ENCODE results near the gene SEPTIN3. TPM values are rescaled to one million over a fixed set of nuclear protein-coding genes. Genes with fewer than 3 reads are reported as not detected.

The SEPTIN3 gene
- total and polyA plus RNA-seq, 10 of the 15 experiments (the other 5 are each of a cell fraction or from before 2014, with no cell fraction given) = 0.05 to 3.1 (median 0.87) TPM

DNA sequence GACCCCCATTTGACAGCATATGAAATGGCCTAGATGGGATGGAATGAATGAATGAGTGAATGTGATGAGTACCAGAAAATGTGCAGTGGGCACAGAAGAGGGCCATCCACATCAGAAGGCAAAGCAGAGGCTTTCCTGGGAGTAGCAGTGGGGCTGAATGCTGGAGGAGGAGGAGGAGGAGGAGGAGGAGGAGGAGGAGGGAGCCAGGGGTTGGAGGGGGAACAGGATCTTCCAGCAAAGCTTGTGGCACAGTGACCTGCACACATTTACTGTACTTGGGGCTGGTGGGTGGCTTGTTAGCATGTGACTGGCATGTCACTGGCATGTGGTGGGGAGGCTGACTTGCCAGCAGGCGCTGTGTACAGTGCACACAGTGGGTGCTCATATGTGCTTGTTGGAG, 9.5 kb downstream of the SEPTIN3 start (continued):
- TF ChIP-seq, protein P1, sequence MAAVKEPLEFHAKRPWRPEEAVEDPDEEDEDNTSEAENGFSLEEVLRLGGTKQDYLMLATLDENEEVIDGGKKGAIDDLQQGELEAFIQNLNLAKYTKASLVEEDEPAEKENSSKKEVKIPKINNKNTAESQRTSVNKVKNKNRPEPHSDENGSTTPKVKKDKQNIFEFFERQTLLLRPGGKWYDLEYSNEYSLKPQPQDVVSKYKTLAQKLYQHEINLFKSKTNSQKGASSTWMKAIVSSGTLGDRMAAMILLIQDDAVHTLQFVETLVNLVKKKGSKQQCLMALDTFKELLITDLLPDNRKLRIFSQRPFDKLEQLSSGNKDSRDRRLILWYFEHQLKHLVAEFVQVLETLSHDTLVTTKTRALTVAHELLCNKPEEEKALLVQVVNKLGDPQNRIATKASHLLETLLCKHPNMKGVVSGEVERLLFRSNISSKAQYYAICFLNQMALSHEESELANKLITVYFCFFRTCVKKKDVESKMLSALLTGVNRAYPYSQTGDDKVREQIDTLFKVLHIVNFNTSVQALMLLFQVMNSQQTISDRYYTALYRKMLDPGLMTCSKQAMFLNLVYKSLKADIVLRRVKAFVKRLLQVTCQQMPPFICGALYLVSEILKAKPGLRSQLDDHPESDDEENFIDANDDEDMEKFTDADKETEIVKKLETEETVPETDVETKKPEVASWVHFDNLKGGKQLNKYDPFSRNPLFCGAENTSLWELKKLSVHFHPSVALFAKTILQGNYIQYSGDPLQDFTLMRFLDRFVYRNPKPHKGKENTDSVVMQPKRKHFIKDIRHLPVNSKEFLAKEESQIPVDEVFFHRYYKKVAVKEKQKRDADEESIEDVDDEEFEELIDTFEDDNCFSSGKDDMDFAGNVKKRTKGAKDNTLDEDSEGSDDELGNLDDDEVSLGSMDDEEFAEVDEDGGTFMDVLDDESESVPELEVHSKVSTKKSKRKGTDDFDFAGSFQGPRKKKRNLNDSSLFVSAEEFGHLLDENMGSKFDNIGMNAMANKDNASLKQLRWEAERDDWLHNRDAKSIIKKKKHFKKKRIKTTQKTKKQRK (IDR thresholded peaks at IDR 0.05; ENCODE audit: low read depth, low read length) = no peak
- TF ChIP-seq STAT3 (IDR thresholded peaks at IDR 0.05; ENCODE audit: low read depth, low read length) (no peak), ASH2L (IDR thresholded peaks at IDR 0.05; ENCODE audit: borderline replicate concordance, low read depth) (no peak), CHD1 (IDR thresholded peaks at IDR 0.05; ENCODE audit: low read depth, low read length) (no peak), ZSCAN29 (IDR thresholded peaks at IDR 0.05) (no peak)
- TF ChIP-seq, protein P2, sequence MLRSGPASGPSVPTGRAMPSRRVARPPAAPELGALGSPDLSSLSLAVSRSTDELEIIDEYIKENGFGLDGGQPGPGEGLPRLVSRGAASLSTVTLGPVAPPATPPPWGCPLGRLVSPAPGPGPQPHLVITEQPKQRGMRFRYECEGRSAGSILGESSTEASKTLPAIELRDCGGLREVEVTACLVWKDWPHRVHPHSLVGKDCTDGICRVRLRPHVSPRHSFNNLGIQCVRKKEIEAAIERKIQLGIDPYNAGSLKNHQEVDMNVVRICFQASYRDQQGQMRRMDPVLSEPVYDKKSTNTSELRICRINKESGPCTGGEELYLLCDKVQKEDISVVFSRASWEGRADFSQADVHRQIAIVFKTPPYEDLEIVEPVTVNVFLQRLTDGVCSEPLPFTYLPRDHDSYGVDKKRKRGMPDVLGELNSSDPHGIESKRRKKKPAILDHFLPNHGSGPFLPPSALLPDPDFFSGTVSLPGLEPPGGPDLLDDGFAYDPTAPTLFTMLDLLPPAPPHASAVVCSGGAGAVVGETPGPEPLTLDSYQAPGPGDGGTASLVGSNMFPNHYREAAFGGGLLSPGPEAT (IDR thresholded peaks at IDR 0.05; ENCODE audit: low read depth) = no peak

DNA sequence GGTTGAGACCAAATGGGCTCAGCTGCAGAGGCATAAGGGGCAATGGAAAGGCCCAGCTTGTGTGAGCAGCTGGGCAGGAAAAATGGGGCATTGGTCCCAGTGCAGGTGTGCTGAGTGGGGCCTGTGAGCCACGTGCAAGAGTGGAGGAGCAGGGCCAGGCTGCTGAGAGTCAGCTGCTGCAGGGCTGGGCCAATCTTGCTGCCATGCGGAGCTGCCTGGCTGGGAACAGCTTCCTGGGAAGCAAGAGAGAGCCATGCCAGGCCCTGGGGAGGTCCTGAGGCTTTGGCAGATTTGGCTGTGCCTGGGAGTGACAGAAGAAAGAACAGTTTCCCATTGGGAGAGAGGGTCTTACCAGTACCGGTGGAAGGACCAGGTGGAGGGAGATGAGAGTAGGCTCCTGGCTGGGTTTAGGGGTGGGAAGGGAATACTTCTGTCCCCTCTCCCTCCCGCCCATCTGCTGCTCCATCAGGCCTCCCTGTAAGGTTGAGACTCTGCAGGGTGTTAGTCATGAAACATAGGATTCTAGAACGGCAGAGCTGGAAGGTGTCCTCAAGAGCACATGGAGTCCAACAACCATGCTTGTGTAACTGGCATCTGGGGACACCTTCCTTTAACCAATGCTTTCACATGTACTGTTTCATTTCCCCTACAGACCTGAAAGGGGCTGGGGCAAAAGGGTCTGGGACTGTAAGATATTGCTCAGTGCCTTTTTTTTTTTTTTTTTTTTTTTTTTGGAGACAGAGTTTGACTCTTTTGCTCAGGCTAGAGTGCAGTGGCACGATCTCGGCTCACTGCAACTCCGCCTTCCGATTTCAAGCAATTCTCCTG, 10.4 kb downstream of the SEPTIN3 start:
- in situ Hi-C loops (cut with MboI) (no loop called here), intact Hi-C loops (cut with micrococcal nuclease; ENCODE audit: unreplicated experiment) (no loop called here)
- ATAC-seq (peak; percentile 56; the same call in 2 of the 3 replicates), FAIRE-seq (peak; percentile 56), DNase-seq (ENCODE audit: low read depth, low spot score) (no peak)
- Histone ChIP-seq H3K36me3 (ENCODE audit: control insufficient read depth in 2 of 2, insufficient read depth in 2 of 2, low read length in 1 of 2) (no peaks in the 10 kb centered on the region), H2AFZ (ENCODE audit: control insufficient read depth, low read depth, low read length) (no peak overlapping the region; the same call in 1 of the 2 replicates), H3K27me3 (replicated peaks in 1 of 2; ENCODE audit: control insufficient read depth in 2 of 2, insufficient read depth in 2 of 2, low read length in 1 of 2) (peaks cover 5 to 12% of the 10 kb centered on the region in 2 experiments), H3K4me1 (ENCODE audit: control insufficient read depth, insufficient read depth, low read length) (peaks cover 7% of the 10 kb centered on the region), H3K79me2 (ENCODE audit: control insufficient read depth, insufficient read depth, low read length) (no peaks in the 10 kb centered on the region), H3K9me3 (replicated peaks; ENCODE audit: control insufficient read depth, insufficient read depth, low read length) (no peaks in the 10 kb centered on the region), H4K20me1 (ENCODE audit: control insufficient read depth, insufficient read depth) (no peaks in the 10 kb centered on the region), H3K27ac (ENCODE audit: control insufficient read depth, insufficient read depth) (no peak overlapping the region), H3K9ac (ENCODE audit: control insufficient read depth, insufficient read depth, low read length) (no peak overlapping the region), H3K4me3 (no peak overlapping the region), H3K4me2 (ENCODE audit: control insufficient read depth, insufficient read depth) (no peak overlapping the region)
- POLR2A ChIA-PET = interaction anchor here (0.7 to 0.8 kb wide), 2 partner anchors 9 to 79 kb away, joined by 3 to 4 read pairs; no protein-coding TSS in a partner anchor
- no TSS peak for BruUV-seq (replicated peaks)
- WGBS (ENCODE audit: insufficient coverage, insufficient replicate concordance, low lambda C conversion rate, missing lambda C conversion rate) = 76% methylated on average over 9 of the region's 9 CpGs
- SMC1A ChIA-PET (ENCODE audit: uncharacterized antibody, unreplicated experiment) = no interaction called here
- RAD21 ChIA-PET (ENCODE audit: unreplicated experiment) = no interaction called here
- CTCF ChIA-PET = no interaction called here
- TF ChIP-seq, protein P3, sequence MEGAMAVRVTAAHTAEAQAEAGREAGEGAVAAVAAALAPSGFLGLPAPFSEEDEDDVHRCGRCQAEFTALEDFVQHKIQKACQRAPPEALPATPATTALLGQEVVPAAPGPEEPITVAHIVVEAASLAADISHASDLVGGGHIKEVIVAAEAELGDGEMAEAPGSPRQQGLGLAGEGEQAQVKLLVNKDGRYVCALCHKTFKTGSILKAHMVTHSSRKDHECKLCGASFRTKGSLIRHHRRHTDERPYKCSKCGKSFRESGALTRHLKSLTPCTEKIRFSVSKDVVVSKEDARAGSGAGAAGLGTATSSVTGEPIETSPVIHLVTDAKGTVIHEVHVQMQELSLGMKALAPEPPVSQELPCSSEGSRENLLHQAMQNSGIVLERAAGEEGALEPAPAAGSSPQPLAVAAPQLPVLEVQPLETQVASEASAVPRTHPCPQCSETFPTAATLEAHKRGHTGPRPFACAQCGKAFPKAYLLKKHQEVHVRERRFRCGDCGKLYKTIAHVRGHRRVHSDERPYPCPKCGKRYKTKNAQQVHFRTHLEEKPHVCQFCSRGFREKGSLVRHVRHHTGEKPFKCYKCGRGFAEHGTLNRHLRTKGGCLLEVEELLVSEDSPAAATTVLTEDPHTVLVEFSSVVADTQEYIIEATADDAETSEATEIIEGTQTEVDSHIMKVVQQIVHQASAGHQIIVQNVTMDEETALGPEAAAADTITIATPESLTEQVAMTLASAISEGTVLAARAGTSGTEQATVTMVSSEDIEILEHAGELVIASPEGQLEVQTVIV (IDR thresholded peaks at IDR 0.05; ENCODE audit: borderline replicate concordance, partially characterized antibody) = no peak
- no peak for TF ChIP-seq ZNF217 (IDR thresholded peaks at IDR 0.05)
- TF ChIP-seq ZBED1 (IDR thresholded peaks at IDR 0.05; ENCODE audit: borderline replicate concordance) = no peak
- no peak for TF ChIP-seq IKZF1 (conservative IDR thresholded peaks at IDR 0.05)
- TF ChIP-seq, protein P1 (IDR thresholded peaks at IDR 0.05; ENCODE audit: low read depth, low read length) = no peak

All from GM12878 (cell line).